GM19455 (cell line): ENCODE data around the gene IL27RA.

ENCODE experiments used
- ATAC-seq: cut with Tn5 transposase; IDR thresholded peaks from one replicate; pipeline ENCODE4 v1.9.1; 2021; ENCODE audit not compliant: unreplicated experiment

IL27RA gene

GRCh38 chr19:14082675-14082960 is 51.1 kb downstream of the IL27RA start:
- no peak for ATAC-seq

GRCh38 chr19:14085309-14085995 is 53.9 kb downstream of the IL27RA start, which contains the start of gene C19orf67:
TSS of gene C19orf67 (minus strand) at chr19:14085783. CDS start at chr19:14085627, 156 bp downstream.
- no peak for ATAC-seq

- ATAC-seq, result no peak
Observed at GRCh38 chr19:14086098-14086497, 54.5 kb downstream of the IL27RA start.

GRCh38 chr19:14088634-14089411 is 57.3 kb downstream of the IL27RA start:
- ATAC-seq, result no peak

- no peak for ATAC-seq
Observed at GRCh38 chr19:14089412-14089661, 57.8 kb downstream of the IL27RA start.

- peak; percentile 19 for ATAC-seq
Observed at GRCh38 chr19:14089662-14090508, 58.3 kb downstream of the IL27RA start.

- peak; percentile 23 for ATAC-seq
Observed at GRCh38 chr19:14090509-14091080, 59.0 kb downstream of the IL27RA start, which contains the start of gene SAMD1. TSS of gene SAMD1 (minus strand) at chr19:14090751.

GRCh38 chr19:14091081-14091812 is 59.7 kb downstream of the IL27RA start:
- ATAC-seq, result peak; percentile 50

GRCh38 chr19:14091813-14092462 is 60.4 kb downstream of the IL27RA start:
- ATAC-seq, result no peak

GRCh38 chr19:14093117-14093823 is 61.7 kb downstream of the IL27RA start:
- no peak for ATAC-seq

- ATAC-seq, result no peak
Observed at GRCh38 chr19:14094854-14095253, 63.3 kb downstream of the IL27RA start.

GRCh38 chr19:14096272-14096992 is 64.9 kb downstream of the IL27RA start:
- no peak for ATAC-seq

GRCh38 chr19:14097532-14098151 is 66.1 kb downstream of the IL27RA start:
- ATAC-seq, result no peak

- ATAC-seq, result no peak
Observed at GRCh38 chr19:14101003-14101545, 69.5 kb downstream of the IL27RA start.

- ATAC-seq, result no peak
Observed at GRCh38 chr19:14102102-14102696, 70.6 kb downstream of the IL27RA start.

- ATAC-seq, result no peak
Observed at GRCh38 chr19:14102756-14103155, 71.2 kb downstream of the IL27RA start.
